Effector memory CD4-positive, alpha-beta T cell (primary cell): Measurements from ENCODE around the gene RIN2.

Experiments used
- DNase-seq, 3 donors: peaks; one replicate each; pipeline ENCODE4 v3.0.0-alpha.2; 2020
- H3K27ac ChIP-seq: 2 replicates; pipeline ENCODE4 v1.7.0; 2013; ENCODE audit warnings: mild to moderate bottlenecking, low read length, moderate library complexity; ENCODE audit not compliant: insufficient read depth, poor library complexity, severe bottlenecking
- H3K27me3 ChIP-seq: replicated peaks from 2 replicates; pipeline ENCODE4 v1.7.0; 2013; ENCODE audit warnings: mild to moderate bottlenecking, low read length; ENCODE audit not compliant: insufficient read depth, control insufficient read depth, poor library complexity, severe bottlenecking
- H3K36me3 ChIP-seq: 2 replicates; pipeline ENCODE4 v1.7.0; 2013; ENCODE audit warnings: mild to moderate bottlenecking, low read length, moderate library complexity; ENCODE audit not compliant: control insufficient read depth, insufficient read depth
- H3K4me1 ChIP-seq: 2 replicates; pipeline ENCODE4 v1.7.0; 2013; ENCODE audit warnings: low read length, mild to moderate bottlenecking; ENCODE audit not compliant: control insufficient read depth, insufficient read depth, poor library complexity, severe bottlenecking
- H3K4me3 ChIP-seq: 2 replicates; pipeline ENCODE4 v1.7.0; 2013; ENCODE audit warnings: low read length, low read depth, mild to moderate bottlenecking; ENCODE audit not compliant: insufficient read depth, poor library complexity, severe bottlenecking
- H3K9me3 ChIP-seq: 2 replicates; pipeline ENCODE4 v1.7.0; 2013; ENCODE audit warnings: mild to moderate bottlenecking, low read length, moderate library complexity; ENCODE audit not compliant: control insufficient read depth

Gene RIN2

DNA sequence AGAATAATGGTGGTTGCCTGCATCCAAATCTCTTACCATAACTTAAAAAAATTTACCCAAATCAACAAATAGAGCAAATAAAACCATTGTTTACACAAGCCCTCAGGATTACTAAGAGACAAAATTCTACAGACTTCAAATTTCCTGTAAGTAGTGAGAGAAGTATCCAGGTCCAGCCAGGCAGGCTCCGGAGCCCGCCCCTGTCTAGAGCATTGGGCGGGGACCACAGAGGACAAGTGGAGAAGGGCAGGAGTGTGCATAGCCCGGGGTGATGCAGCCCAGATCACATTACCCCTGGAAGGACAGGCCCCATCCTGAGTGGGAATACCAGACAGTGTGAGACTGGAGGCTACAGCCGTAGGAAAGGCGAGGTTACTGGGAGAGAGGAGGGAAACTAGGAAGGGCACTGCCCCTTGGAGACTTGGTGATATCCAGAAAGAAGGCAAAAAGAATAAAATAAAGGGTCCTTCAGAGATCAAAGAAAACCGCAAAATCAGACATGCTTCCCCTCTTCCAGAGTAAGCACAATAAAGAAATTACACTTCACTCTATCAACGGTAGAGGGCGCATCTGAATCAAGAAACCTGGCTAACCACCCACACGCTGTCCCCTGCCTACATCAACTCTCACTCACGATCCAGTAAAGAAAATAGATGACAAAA, 26.6 kb downstream of the RIN2 start:
- Histone ChIP-seq H3K4me3 (no peak overlapping the region), H3K27ac (no peak overlapping the region)
- DNase-seq, result peak in 1 of 3 donors; percentile 3

GRCh38 chr20:19785173-19785982, 27.3 kb downstream of the RIN2 start:
- Histone ChIP-seq H3K9me3 (no peaks in the 10 kb centered on the region), H3K4me3 (no peak overlapping the region), H3K27ac (no peak overlapping the region), H3K4me1 (no peaks in the 10 kb centered on the region), H3K36me3 (no peaks in the 10 kb centered on the region), H3K27me3 (no peaks in the 10 kb centered on the region)
- no peak for DNase-seq

More for the DNA sequence above, 26.6 kb downstream of the RIN2 start:
- Histone ChIP-seq H3K36me3 (no peaks in the 10 kb centered on the region), H3K9me3 (no peaks in the 10 kb centered on the region), H3K4me1 (no peaks in the 10 kb centered on the region), H3K27me3 (no peaks in the 10 kb centered on the region)

DNA sequence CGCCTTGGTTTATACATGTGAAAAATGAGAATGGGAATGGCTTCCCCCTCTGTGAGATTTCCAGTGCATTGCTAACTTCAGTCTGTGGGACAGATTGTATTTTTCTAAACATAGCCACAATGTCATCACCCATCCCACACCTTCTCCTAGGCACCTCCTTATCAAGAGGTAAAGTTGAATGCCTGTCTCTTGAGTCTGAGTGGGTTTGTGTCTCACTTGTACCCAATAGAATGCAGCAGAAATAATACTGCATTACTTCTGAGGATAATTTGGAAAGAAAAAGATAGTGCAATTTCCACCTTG, 27.9 kb downstream of the RIN2 start:
- Histone ChIP-seq H3K27ac (no peak overlapping the region), H3K4me1 (no peaks in the 10 kb centered on the region), H3K27me3 (no peaks in the 10 kb centered on the region), H3K36me3 (no peaks in the 10 kb centered on the region), H3K4me3 (no peak overlapping the region), H3K9me3 (no peaks in the 10 kb centered on the region)
- no peak for DNase-seq

GRCh38 chr20:19786311-19786710, 28.3 kb downstream of the RIN2 start:
- no peak overlapping the region for H3K4me3 ChIP-seq
- H3K36me3 ChIP-seq, result no peaks in the 10 kb centered on the region
- no peak for DNase-seq
- H3K27me3 ChIP-seq, result no peaks in the 10 kb centered on the region
- no peaks in the 10 kb centered on the region for H3K4me1 ChIP-seq
- H3K27ac ChIP-seq, result no peak overlapping the region
- no peaks in the 10 kb centered on the region for H3K9me3 ChIP-seq

- no peak overlapping the region for H3K4me3 ChIP-seq
- no peaks in the 10 kb centered on the region for H3K9me3 ChIP-seq
- H3K27me3 ChIP-seq, result no peaks in the 10 kb centered on the region
- no peaks in the 10 kb centered on the region for H3K36me3 ChIP-seq
- no peak for DNase-seq
- H3K4me1 ChIP-seq, result no peaks in the 10 kb centered on the region
- no peak overlapping the region for H3K27ac ChIP-seq
Observed at GRCh38 chr20:19787366-19787765, 29.3 kb downstream of the RIN2 start.

- Histone ChIP-seq H3K4me3 (no peak overlapping the region), H3K27me3 (no peaks in the 10 kb centered on the region), H3K27ac (no peak overlapping the region), H3K9me3 (no peaks in the 10 kb centered on the region), H3K36me3 (no peaks in the 10 kb centered on the region), H3K4me1 (no peaks in the 10 kb centered on the region)
- DNase-seq, result no peak
Observed at GRCh38 chr20:19789009-19789408, 31.0 kb downstream of the RIN2 start.

GRCh38 chr20:19789446-19789845, 31.4 kb downstream of the RIN2 start:
- H3K36me3 ChIP-seq, result no peaks in the 10 kb centered on the region
- no peak overlapping the region for H3K27ac ChIP-seq
- no peaks in the 10 kb centered on the region for H3K9me3 ChIP-seq
- H3K27me3 ChIP-seq, result no peaks in the 10 kb centered on the region
- no peaks in the 10 kb centered on the region for H3K4me1 ChIP-seq
- H3K4me3 ChIP-seq, result no peak overlapping the region
- DNase-seq, result no peak

- no peaks in the 10 kb centered on the region for H3K4me1 ChIP-seq
- no peak overlapping the region for H3K4me3 ChIP-seq
- DNase-seq, result no peak
- no peak overlapping the region for H3K27ac ChIP-seq
- no peaks in the 10 kb centered on the region for H3K36me3 ChIP-seq
- no peaks in the 10 kb centered on the region for H3K27me3 ChIP-seq
- H3K9me3 ChIP-seq, result no peaks in the 10 kb centered on the region
Observed at GRCh38 chr20:19791887-19792286, 33.8 kb downstream of the RIN2 start.

- Histone ChIP-seq H3K4me3 (no peak overlapping the region), H3K9me3 (no peaks in the 10 kb centered on the region), H3K36me3 (no peaks in the 10 kb centered on the region), H3K27me3 (no peaks in the 10 kb centered on the region), H3K4me1 (no peaks in the 10 kb centered on the region), H3K27ac (no peak overlapping the region)
- DNase-seq, result no peak
Observed at GRCh38 chr20:19793716-19794115, 35.7 kb downstream of the RIN2 start.

DNA sequence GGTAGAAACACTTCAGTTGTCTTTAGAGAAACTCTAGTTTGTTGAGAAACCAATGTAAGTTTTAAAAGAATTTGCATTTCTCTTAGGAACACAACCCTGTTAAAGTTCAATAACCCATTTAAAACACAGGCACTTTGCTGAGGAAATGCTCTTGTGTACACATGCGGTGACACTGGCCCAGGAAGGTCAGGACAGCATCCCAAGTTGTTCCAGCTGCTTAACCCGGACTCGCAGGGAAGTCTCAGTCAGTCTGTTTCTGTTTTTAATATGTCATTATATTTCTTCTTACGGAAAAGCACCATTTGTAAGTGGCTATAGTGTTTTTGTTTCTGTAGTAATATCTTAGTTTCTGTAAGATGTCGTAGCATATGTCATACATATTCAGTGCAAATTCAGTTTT, 36.9 kb downstream of the RIN2 start:
- no peak overlapping the region for H3K4me3 ChIP-seq
- no peak overlapping the region for H3K27ac ChIP-seq
- H3K9me3 ChIP-seq, result no peaks in the 10 kb centered on the region
- no peaks in the 10 kb centered on the region for H3K36me3 ChIP-seq
- DNase-seq, result no peak
- H3K27me3 ChIP-seq, result no peaks in the 10 kb centered on the region
- no peaks in the 10 kb centered on the region for H3K4me1 ChIP-seq
